IMR-90 (cell line): ENCODE data around the gene UBE2J1. TPM values are rescaled to one million over a fixed set of nuclear protein-coding genes. Genes with fewer than 3 reads are reported as not detected.

Source experiments
- ATAC-seq: fragments of 200-7000 bp; cut with Tn5 transposase; 2 replicates; pipeline ENCODE4 v1.9.1; 2020; ENCODE audit warnings: low read depth, mild to moderate bottlenecking, moderate library complexity
- BruUV-seq: library from RNA; stranded (reverse); fragments of 400-500 nt; replicated peaks from 2 replicates; lab custom pipeline; 2021; lab: Mats Ljungman, UMichigan
- CTCF ChIA-PET: fragments of 300-600 bp; formaldehyde crosslinking; extraction: SDS; loops from one replicate; lab custom pipeline; 2021; ENCODE audit warnings: antibody characterized with exemption; lab: Yijun Ruan, JAX
- POLR2A ChIA-PET: fragments of 300-600 bp; sonication (Branson Sonifier 250); formaldehyde crosslinking; loops from one replicate; lab custom pipeline; 2022; ENCODE audit warnings: antibody characterized with exemption; ENCODE audit not compliant: unreplicated experiment; lab: Charles Lee
- DNase-seq: peaks from one replicate; pipeline ENCODE4 v3.0.0; 2013
- H2AFZ ChIP-seq: replicated peaks from 2 replicates; pipeline ENCODE3; 2013; ENCODE audit warnings: low read length, mild to moderate bottlenecking; ENCODE audit not compliant: poor library complexity
- H2AK5ac ChIP-seq: 2 replicates; pipeline ENCODE4 v1.6.1; 2013; ENCODE audit warnings: low read depth, low read length, inconsistent platforms
- H2AK9ac ChIP-seq: replicated peaks from 2 replicates; pipeline ENCODE3; 2013; ENCODE audit warnings: mild to moderate bottlenecking, low read depth, low read length, moderate library complexity; ENCODE audit not compliant: poor library complexity
- H2BK120ac ChIP-seq: 2 replicates; pipeline ENCODE4 v1.6.1; 2013; ENCODE audit warnings: low read depth, low read length, inconsistent platforms
- H2BK15ac ChIP-seq: 3 replicates; pipeline ENCODE4 v1.6.1; 2013; ENCODE audit warnings: low read depth, low read length, inconsistent platforms
- H2BK20ac ChIP-seq: 2 replicates; pipeline ENCODE4 v1.6.1; 2013; ENCODE audit warnings: low read depth, mild to moderate bottlenecking, inconsistent platforms, low read length, moderate library complexity
- H2BK5ac ChIP-seq: 2 replicates; pipeline ENCODE4 v1.6.1; 2013; ENCODE audit warnings: mild to moderate bottlenecking, low read depth, low read length, inconsistent platforms; ENCODE audit not compliant: poor library complexity, severe bottlenecking
- H3K14ac ChIP-seq: replicated peaks from 2 replicates; pipeline ENCODE4 v1.6.1; 2013; ENCODE audit warnings: low read depth, low read length, inconsistent platforms
- H3K18ac ChIP-seq: 2 replicates; pipeline ENCODE4 v1.6.1; 2013; ENCODE audit warnings: low read depth, low read length, control low read depth
- H3K23ac ChIP-seq: 2 replicates; pipeline ENCODE4 v1.6.1; 2013; ENCODE audit warnings: low read depth, low read length, inconsistent platforms
- H3K27ac ChIP-seq: 2 replicates; pipeline ENCODE4 v1.5.1; 2013; ENCODE audit warnings: mild to moderate bottlenecking, control low read depth, low read length; ENCODE audit not compliant: insufficient read depth
- H3K27me3 ChIP-seq: 2 replicates; pipeline ENCODE4 v1.6.1; 2013; ENCODE audit warnings: low read length; ENCODE audit not compliant: control insufficient read depth, insufficient read depth
- H3K36me3 ChIP-seq: 2 replicates; pipeline ENCODE4 v1.6.1; 2013; ENCODE audit warnings: low read length, mixed read lengths; ENCODE audit not compliant: control insufficient read depth, insufficient read depth
- H3K4ac ChIP-seq: 2 replicates; pipeline ENCODE4 v1.6.1; 2013; ENCODE audit warnings: low read depth, low read length, inconsistent platforms
- H3K4me1 ChIP-seq: 2 replicates; pipeline ENCODE4 v1.6.1; 2013; ENCODE audit warnings: low read length, mixed read lengths; ENCODE audit not compliant: control insufficient read depth, insufficient read depth
- H3K4me2 ChIP-seq: 2 replicates; pipeline ENCODE4 v1.6.1; 2013; ENCODE audit warnings: low read depth, mild to moderate bottlenecking, control low read depth, low read length, moderate library complexity
- H3K4me3 ChIP-seq: 2 replicates; pipeline ENCODE4 v1.5.1; 2013; ENCODE audit warnings: low read depth, mild to moderate bottlenecking, control low read depth, low read length, moderate library complexity; ENCODE audit not compliant: insufficient read depth
- H3K56ac ChIP-seq: 2 replicates; pipeline ENCODE4 v1.6.1; 2013; ENCODE audit warnings: low read length, inconsistent platforms; ENCODE audit not compliant: insufficient read depth; ENCODE audit errors: extremely low read depth
- H3K79me1 ChIP-seq, 2 experiments: 2 replicates each; pipeline ENCODE4 v1.6.1; 2013; ENCODE audit warnings: low read length in 2 of 2, inconsistent platforms in 1 of 2, low read depth in 1 of 2
- H3K9ac ChIP-seq: 2 replicates; pipeline ENCODE4 v1.6.1; 2013; ENCODE audit warnings: low read depth, low read length, control low read depth
- H3K9me1 ChIP-seq: 2 replicates; pipeline ENCODE4 v1.6.1; 2013; ENCODE audit warnings: low read length, inconsistent platforms; ENCODE audit not compliant: insufficient read depth
- H3K9me3 ChIP-seq: 2 replicates; pipeline ENCODE4 v1.6.1; 2013; ENCODE audit warnings: low read length; ENCODE audit not compliant: control insufficient read depth, insufficient read depth
- H4K20me1 ChIP-seq: 2 replicates; pipeline ENCODE4 v1.6.1; 2013; ENCODE audit warnings: low read length, inconsistent platforms; ENCODE audit not compliant: insufficient read depth
- H4K5ac ChIP-seq: 2 replicates; pipeline ENCODE4 v1.6.1; 2013; ENCODE audit warnings: mild to moderate bottlenecking, low read depth, low read length, control low read depth
- H4K8ac ChIP-seq, 2 experiments: 2 replicates each; pipeline ENCODE4 v1.6.1; 2013; ENCODE audit warnings: low read depth in 2 of 2, low read length in 2 of 2, control low read depth in 1 of 2, inconsistent platforms in 1 of 2
- H4K91ac ChIP-seq: 2 replicates; pipeline ENCODE4 v1.6.1; 2013; ENCODE audit warnings: low read depth, low read length, inconsistent platforms; ENCODE audit not compliant: insufficient read depth
- FOS ChIP-seq: fragments of 150-350 bp; IDR thresholded peaks from 2 replicates; pipeline ENCODE4 v1.6.1; 2016; ENCODE audit warnings: low read depth, low read length
- MAFK ChIP-seq: IDR thresholded peaks from 2 replicates; pipeline ENCODE4 v1.6.1; 2012; ENCODE audit warnings: low read depth, low read length, improper control_type of control experiment
- MAZ ChIP-seq: IDR thresholded peaks from 2 replicates; pipeline ENCODE4 v1.6.1; 2012; ENCODE audit warnings: low read depth, mild to moderate bottlenecking, low read length, improper control_type of control experiment, moderate library complexity, borderline replicate concordance
- MXI1 ChIP-seq: IDR thresholded peaks from 2 replicates; pipeline ENCODE4 v1.6.1; 2012; ENCODE audit warnings: low read depth, mild to moderate bottlenecking, low read length, moderate library complexity, borderline replicate concordance
- NFE2L2 ChIP-seq: fragments of 150-350 bp; IDR thresholded peaks from 2 replicates; pipeline ENCODE4 v1.6.1; 2016; ENCODE audit warnings: low read depth, mild to moderate bottlenecking, low read length
- POLR2A ChIP-seq: IDR thresholded peaks from 2 replicates; pipeline ENCODE4 v1.6.1; 2012; ENCODE audit warnings: mild to moderate bottlenecking, low read depth, low read length
- RAD21 ChIP-seq: IDR thresholded peaks from 2 replicates; pipeline ENCODE4 v1.6.1; 2012; ENCODE audit warnings: low read length, improper control_type of control experiment
- RCOR1 ChIP-seq: IDR thresholded peaks from 2 replicates; pipeline ENCODE4 v1.6.1; 2012; ENCODE audit warnings: mild to moderate bottlenecking, low read length, improper control_type of control experiment; ENCODE audit not compliant: insufficient replicate concordance
- RFX5 ChIP-seq: IDR thresholded peaks from 2 replicates; pipeline ENCODE4 v1.8.0; 2012; ENCODE audit warnings: low read depth, mild to moderate bottlenecking, low read length, moderate library complexity
- WGBS, 2 experiments: methylation state at CpG; one replicate each; pipeline versions ENCODE4 v1.1.5 to v1.1.7; 2013; ENCODE audit warnings: missing lambda C conversion rate in 2 of 2; ENCODE audit not compliant: insufficient read length in 1 of 2; ENCODE audit errors: extremely low coverage in 2 of 2; 5-methylcytosine and 5-hydroxymethylcytosine counted together
- dilution Hi-C: fragments of 300-500 bp; cut with HindIII; formaldehyde crosslinking; loops from one replicate; pipeline ENCODE4 v1.14.3; 2018; ENCODE audit warnings: low sequenced_read_pairs; ENCODE audit not compliant: unreplicated experiment
- in situ Hi-C: fragments of 300-500 bp; cut with MboI; formaldehyde crosslinking; loops from 3 replicates; pipeline ENCODE4 v1.14.3; 2019; ENCODE audit warnings: low sequenced_read_pairs, inconsistent platforms, mixed read lengths
- intact Hi-C: fragments of 100-400 bp; cut with micrococcal nuclease; formaldehyde crosslinking; loops from 2 replicates; pipeline ENCODE4 v1.10.0; 2022
- polyA plus RNA-seq, 3 experiments: library from polyadenylated mRNA; depleted of rRNA; stranded (reverse); fragments of >200 nt; gene quantifications; 2 replicates each; pipeline ENCODE4 v1.2.3, GENCODE V29; 2012; ENCODE audit warnings: low replicate concordance in 1 of 3
- total RNA-seq: library from RNA; depleted of rRNA; stranded (reverse); fragments of >200 nt; gene quantifications from 2 replicates; pipeline ENCODE4 v1.2.3, GENCODE V29; 2012
- TF ChIP-seq, protein P1 (sequence below): fragments of 150-350 bp; IDR thresholded peaks from 2 replicates; pipeline ENCODE4 v1.6.1; 2017; ENCODE audit warnings: mild to moderate bottlenecking, antibody characterized with exemption, low read length, low read depth
- TF ChIP-seq, protein P2 (sequence below): fragments of 150-350 bp; IDR thresholded peaks from 2 replicates; pipeline ENCODE4 v1.6.1; 2016; ENCODE audit warnings: low read depth, mild to moderate bottlenecking, low read length, moderate library complexity, borderline replicate concordance

UBE2J1 gene
- total and polyA plus RNA-seq, 2 of the 4 experiments (the other 2 are of a cell fraction), result 20.9 to 35.3 TPM

DNA sequence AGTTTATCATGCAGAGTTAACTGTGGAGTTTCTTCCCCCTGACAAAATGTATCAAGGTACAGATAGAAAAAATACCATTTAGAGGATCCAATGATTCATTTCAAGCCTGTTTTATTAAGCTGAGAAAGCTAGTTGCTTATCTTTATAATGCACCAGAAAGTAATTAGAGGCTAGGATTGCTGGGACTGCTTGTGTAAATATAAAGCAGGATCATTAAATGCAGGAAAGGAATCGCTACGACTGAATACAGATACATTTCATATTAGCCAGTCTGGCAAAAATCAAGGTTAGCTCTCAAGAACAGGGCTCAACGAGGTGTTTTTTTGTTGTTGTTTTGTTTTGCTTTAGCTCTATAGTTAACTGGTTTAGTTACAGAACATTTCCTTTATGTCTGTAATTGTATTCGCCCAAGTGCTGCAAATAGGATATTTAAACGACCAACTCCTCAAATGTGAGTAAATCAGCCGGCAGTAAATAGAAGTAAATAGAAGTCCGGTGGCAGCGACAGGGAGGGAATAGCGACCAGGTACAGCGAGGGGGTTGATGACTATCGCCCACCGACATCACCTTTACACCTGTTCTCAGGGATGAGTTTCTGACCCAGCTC is 748 bp downstream of the UBE2J1 start:
- Histone ChIP-seq H3K56ac (peak overlapping the region; percentile 90), H3K14ac (peak overlapping the region; percentile 94), H2AFZ (peak overlapping the region; percentile 92), H2BK15ac (no peak overlapping the region), H3K9me1 (peaks cover 12% of the 10 kb centered on the region), H3K18ac (peak overlapping the region; percentile 59), H3K9ac (peak overlapping the region; percentile 96), H2BK5ac (peak overlapping the region; percentile 75), H3K27me3 (no peaks in the 10 kb centered on the region), H3K4ac (peak overlapping the region; percentile 96), H3K4me1 (peaks cover 9% of the 10 kb centered on the region), H3K27ac (peak overlapping the region; percentile 85), H4K8ac (peak overlapping the region; percentile 86 to 99; a peak in 3 of 4 replicates), H2AK9ac (peak overlapping the region; percentile 92), H3K4me2 (peak overlapping the region; percentile 94), H3K23ac (peak overlapping the region; percentile 98), H3K9me3 (no peaks in the 10 kb centered on the region), H2BK20ac (no peak overlapping the region), H3K79me1 (peaks cover 8 to 42% of the 10 kb centered on the region in 2 experiments; a peak in 3 of 4 replicates), H4K91ac (peak overlapping the region; percentile 76; the same call in 1 of the 2 replicates), H3K4me3 (peak overlapping the region; percentile 99), H4K20me1 (peaks cover 38% of the 10 kb centered on the region; the same call in 1 of the 2 replicates), H2AK5ac (peak overlapping the region; percentile 91), H2BK120ac (peak overlapping the region; percentile 59; the same call in 1 of the 2 replicates), H4K5ac (peak overlapping the region; percentile 65), H3K36me3 (no peaks in the 10 kb centered on the region)
- dilution Hi-C loops, result no loop called here
- intact Hi-C loops, result loop anchor here (5.0 kb wide), 2 partner anchors 269 to 369 kb away; partner anchors contain the start of gene PNRC1
- BruUV-seq, result TSS peak; percentile 38
- ChIA-PET CTCF (interaction anchor here (0.9 kb wide), 1 partner anchor 20 kb away, joined by 3 read pairs; no protein-coding TSS in a partner anchor), POLR2A (no interaction called here)
- DNase-seq, result no peak
- TF ChIP-seq NFE2L2, result no peak
- TF ChIP-seq, protein P1, sequence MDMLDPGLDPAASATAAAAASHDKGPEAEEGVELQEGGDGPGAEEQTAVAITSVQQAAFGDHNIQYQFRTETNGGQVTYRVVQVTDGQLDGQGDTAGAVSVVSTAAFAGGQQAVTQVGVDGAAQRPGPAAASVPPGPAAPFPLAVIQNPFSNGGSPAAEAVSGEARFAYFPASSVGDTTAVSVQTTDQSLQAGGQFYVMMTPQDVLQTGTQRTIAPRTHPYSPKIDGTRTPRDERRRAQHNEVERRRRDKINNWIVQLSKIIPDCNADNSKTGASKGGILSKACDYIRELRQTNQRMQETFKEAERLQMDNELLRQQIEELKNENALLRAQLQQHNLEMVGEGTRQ, result no peak
- TF ChIP-seq MXI1, result no peak
- no peak for TF ChIP-seq FOS
- no peak for TF ChIP-seq RAD21
- TF ChIP-seq RFX5, result no peak
- no peak for TF ChIP-seq POLR2A
- TF ChIP-seq, protein P2, sequence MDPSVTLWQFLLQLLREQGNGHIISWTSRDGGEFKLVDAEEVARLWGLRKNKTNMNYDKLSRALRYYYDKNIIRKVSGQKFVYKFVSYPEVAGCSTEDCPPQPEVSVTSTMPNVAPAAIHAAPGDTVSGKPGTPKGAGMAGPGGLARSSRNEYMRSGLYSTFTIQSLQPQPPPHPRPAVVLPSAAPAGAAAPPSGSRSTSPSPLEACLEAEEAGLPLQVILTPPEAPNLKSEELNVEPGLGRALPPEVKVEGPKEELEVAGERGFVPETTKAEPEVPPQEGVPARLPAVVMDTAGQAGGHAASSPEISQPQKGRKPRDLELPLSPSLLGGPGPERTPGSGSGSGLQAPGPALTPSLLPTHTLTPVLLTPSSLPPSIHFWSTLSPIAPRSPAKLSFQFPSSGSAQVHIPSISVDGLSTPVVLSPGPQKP, result no peak
- no peak for TF ChIP-seq MAZ
- TF ChIP-seq RCOR1, result no peak
- no peak for TF ChIP-seq MAFK
- WGBS, 2 experiments, result no CpG with 5 or more reads among the region's 12 CpGs
- in situ Hi-C loops, result loop anchor here (25.0 kb wide), 2 partner anchors 214 to 364 kb away; partner anchors contain the start of gene PM20D2
- ATAC-seq, result no peak
